ENCODE results near the gene SERGEF.

SERGEF gene

DNA sequence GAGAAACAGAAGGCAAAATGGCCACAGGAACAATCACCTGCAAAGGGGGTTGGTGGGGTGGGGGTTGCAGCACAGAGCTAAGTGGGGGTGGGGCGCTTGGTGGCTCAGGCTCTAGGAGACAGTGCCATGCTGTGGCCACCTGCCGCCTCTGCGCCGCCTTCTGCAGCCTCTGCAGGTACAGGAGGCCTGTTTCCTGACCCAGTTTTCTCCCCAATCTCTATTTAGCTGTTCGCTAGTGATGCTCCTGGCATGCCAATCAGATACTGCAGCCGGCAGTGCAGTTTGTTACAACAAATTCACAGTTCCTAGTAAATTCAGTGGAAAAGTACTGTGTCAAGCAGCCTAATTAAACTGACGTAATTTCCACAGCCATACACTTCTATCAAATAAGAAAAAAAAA, 106.4 kb downstream of the SERGEF start:
- Histone ChIP-seq H3K4me1 (ENCODE audit: insufficient read depth, poor library complexity, severe bottlenecking) (no peaks in the 10 kb centered on the region), H3K27ac (ENCODE audit: poor library complexity, severe bottlenecking) (no peak overlapping the region), H3K27me3 (ENCODE audit: insufficient read depth, poor library complexity, severe bottlenecking) (no peaks in the 10 kb centered on the region), H3K36me3 (ENCODE audit: low read depth) (no peaks in the 10 kb centered on the region), H3K9me3 (ENCODE audit: severe bottlenecking) (no peaks in the 10 kb centered on the region), H3K4me3 (ENCODE audit: severe bottlenecking) (no peak overlapping the region)
- DNase-seq (ENCODE audit: low spot score) (no peak), ATAC-seq (ENCODE audit: low read depth) (no peak)
- TF ChIP-seq, protein P1, sequence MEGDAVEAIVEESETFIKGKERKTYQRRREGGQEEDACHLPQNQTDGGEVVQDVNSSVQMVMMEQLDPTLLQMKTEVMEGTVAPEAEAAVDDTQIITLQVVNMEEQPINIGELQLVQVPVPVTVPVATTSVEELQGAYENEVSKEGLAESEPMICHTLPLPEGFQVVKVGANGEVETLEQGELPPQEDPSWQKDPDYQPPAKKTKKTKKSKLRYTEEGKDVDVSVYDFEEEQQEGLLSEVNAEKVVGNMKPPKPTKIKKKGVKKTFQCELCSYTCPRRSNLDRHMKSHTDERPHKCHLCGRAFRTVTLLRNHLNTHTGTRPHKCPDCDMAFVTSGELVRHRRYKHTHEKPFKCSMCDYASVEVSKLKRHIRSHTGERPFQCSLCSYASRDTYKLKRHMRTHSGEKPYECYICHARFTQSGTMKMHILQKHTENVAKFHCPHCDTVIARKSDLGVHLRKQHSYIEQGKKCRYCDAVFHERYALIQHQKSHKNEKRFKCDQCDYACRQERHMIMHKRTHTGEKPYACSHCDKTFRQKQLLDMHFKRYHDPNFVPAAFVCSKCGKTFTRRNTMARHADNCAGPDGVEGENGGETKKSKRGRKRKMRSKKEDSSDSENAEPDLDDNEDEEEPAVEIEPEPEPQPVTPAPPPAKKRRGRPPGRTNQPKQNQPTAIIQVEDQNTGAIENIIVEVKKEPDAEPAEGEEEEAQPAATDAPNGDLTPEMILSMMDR (IDR thresholded peaks at IDR 0.05; ENCODE audit: poor library complexity, severe bottlenecking), result peak; percentile 16

DNA sequence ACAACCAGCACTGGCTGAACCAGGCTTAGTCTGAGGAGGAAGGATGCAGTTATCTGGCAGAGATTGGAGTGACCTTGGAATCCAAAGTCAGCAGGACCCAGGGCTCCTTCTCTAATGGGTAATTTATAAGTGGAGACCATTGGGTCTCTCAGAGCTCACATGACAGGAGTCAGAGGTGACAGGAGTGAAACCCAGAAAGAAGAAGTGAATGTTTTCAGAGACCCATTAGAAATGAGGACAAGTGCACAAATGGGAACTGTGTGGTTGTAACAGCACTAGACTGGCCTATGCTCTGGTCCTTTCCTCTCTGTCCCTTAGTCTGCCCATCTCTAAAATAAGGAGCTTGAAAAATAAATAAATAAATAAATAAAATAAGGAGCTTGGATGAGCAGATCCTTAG, 107.4 kb downstream of the SERGEF start:
- Histone ChIP-seq H3K27me3 (ENCODE audit: insufficient read depth, poor library complexity, severe bottlenecking) (no peaks in the 10 kb centered on the region), H3K4me1 (ENCODE audit: insufficient read depth, poor library complexity, severe bottlenecking) (no peaks in the 10 kb centered on the region), H3K9me3 (ENCODE audit: severe bottlenecking) (no peaks in the 10 kb centered on the region), H3K4me3 (ENCODE audit: severe bottlenecking) (no peak overlapping the region), H3K27ac (ENCODE audit: poor library complexity, severe bottlenecking) (no peak overlapping the region), H3K36me3 (ENCODE audit: low read depth) (no peaks in the 10 kb centered on the region)
- TF ChIP-seq, protein P1 (IDR thresholded peaks at IDR 0.05; ENCODE audit: poor library complexity, severe bottlenecking), result no peak
- ATAC-seq (ENCODE audit: low read depth), result no peak
- no peak for DNase-seq (ENCODE audit: low spot score)

DNA sequence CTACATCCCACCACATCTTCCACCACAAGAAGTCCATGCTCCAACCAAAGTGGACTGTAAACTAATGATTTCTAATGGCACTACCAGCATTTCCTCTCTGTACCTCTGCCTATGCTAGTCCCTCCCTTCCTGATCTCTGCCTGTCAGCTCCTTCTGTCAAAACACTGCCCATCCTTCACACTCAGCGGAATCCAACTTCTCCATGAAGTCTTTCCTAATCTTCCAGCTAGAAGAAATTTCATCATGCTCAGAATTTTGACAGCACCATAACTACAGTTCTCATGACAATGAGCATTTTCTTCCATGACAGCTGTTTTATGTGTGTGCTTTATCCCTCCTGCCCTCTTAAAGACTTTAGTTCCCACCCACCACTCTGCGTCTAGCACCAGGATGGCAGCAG, 111.4 kb downstream of the SERGEF start:
- no peaks in the 10 kb centered on the region for H3K27me3 ChIP-seq (ENCODE audit: insufficient read depth, poor library complexity, severe bottlenecking)
- no peak for DNase-seq (ENCODE audit: low spot score)
- ATAC-seq (ENCODE audit: low read depth), result no peak
- no peaks in the 10 kb centered on the region for H3K4me1 ChIP-seq (ENCODE audit: insufficient read depth, poor library complexity, severe bottlenecking)
- H3K4me3 ChIP-seq (ENCODE audit: severe bottlenecking), result no peak overlapping the region
- H3K27ac ChIP-seq (ENCODE audit: poor library complexity, severe bottlenecking), result no peak overlapping the region
- no peaks in the 10 kb centered on the region for H3K36me3 ChIP-seq (ENCODE audit: low read depth)
- TF ChIP-seq, protein P1 (IDR thresholded peaks at IDR 0.05; ENCODE audit: poor library complexity, severe bottlenecking), result no peak
- no peaks in the 10 kb centered on the region for H3K9me3 ChIP-seq (ENCODE audit: severe bottlenecking)

DNA sequence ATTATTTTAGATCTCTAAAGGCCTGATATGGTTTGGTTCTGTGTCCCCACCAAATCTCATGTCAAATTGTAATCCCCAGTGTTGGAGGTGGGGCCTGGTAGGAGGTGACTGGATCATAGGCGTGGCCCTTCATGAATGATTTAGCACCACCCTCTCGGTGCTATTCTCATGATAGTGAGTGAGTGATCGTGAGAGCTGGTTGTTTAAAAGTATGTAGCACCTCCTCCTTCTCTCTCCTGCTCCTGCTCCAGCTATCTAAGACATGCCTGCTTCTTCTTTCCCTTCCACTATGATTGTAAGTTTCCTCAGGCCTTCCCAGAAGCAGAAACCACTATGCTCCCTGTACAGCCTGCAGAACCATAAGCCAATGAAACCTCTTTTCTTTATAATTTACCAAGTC, 114.1 kb downstream of the SERGEF start:
- Histone ChIP-seq H3K27ac (ENCODE audit: poor library complexity, severe bottlenecking) (no peak overlapping the region), H3K9me3 (ENCODE audit: severe bottlenecking) (no peaks in the 10 kb centered on the region), H3K4me1 (ENCODE audit: insufficient read depth, poor library complexity, severe bottlenecking) (no peaks in the 10 kb centered on the region), H3K4me3 (ENCODE audit: severe bottlenecking) (no peak overlapping the region), H3K36me3 (ENCODE audit: low read depth) (no peaks in the 10 kb centered on the region), H3K27me3 (ENCODE audit: insufficient read depth, poor library complexity, severe bottlenecking) (no peaks in the 10 kb centered on the region)
- DNase-seq (ENCODE audit: low spot score), result no peak
- no peak for ATAC-seq (ENCODE audit: low read depth)
- TF ChIP-seq, protein P1 (IDR thresholded peaks at IDR 0.05; ENCODE audit: poor library complexity, severe bottlenecking), result no peak

DNA sequence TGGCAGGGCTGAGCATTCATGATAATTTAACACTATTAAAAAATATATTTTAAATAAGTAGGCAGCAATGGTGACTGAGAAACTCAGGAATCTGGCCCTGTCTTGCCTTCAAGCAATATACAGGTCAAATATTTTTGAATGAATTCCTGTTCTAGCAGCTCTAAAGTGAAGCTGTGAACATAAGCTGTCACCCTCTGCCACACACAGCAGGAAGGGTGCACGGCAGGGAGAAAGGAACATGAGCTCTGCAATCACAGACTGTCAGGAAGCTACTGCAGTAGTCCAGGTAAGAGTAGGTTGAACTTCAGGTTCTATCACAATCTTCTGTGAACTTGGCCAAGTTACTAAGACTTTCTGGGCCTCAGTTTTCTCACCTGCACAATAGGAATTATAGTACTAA, 114.8 kb downstream of the SERGEF start:
- DNase-seq (ENCODE audit: low spot score) (no peak), ATAC-seq (ENCODE audit: low read depth) (no peak)
- Histone ChIP-seq H3K27me3 (ENCODE audit: insufficient read depth, poor library complexity, severe bottlenecking) (no peaks in the 10 kb centered on the region), H3K4me1 (ENCODE audit: insufficient read depth, poor library complexity, severe bottlenecking) (no peaks in the 10 kb centered on the region), H3K27ac (ENCODE audit: poor library complexity, severe bottlenecking) (no peak overlapping the region), H3K4me3 (ENCODE audit: severe bottlenecking) (no peak overlapping the region), H3K36me3 (ENCODE audit: low read depth) (no peaks in the 10 kb centered on the region), H3K9me3 (ENCODE audit: severe bottlenecking) (no peaks in the 10 kb centered on the region)
- TF ChIP-seq, protein P1 (IDR thresholded peaks at IDR 0.05; ENCODE audit: poor library complexity, severe bottlenecking), result no peak
